ENCODE results near the gene EYS. TPM values are rescaled to one million over a fixed set of nuclear protein-coding genes. Genes with fewer than 3 reads are reported as not detected.

The EYS gene
- total and polyA plus RNA-seq, 7 donors, result 0.07 to 0.46 TPM; not detected in 5

GRCh38 chr6:64445038-64445437, 1262.0 kb downstream of the EYS start:
- intact Hi-C loops (cut with DNase I), result no loop called here
- Histone ChIP-seq H3K4me1 (no peaks in the 10 kb centered on the region), H3K27ac (no peak overlapping the region), H3K9me3 (peaks cover 0 to 6% (median 3%) of the 10 kb centered on the region in 4 donors), H3K36me3 (no peaks in the 10 kb centered on the region), H3K4me3 (no peak overlapping the region), H3K27me3 (no peaks in the 10 kb centered on the region)
- 50 to 72% methylated on average over 1 of the region's 1 CpG for WGBS, 2 donors
- no peak for DNase-seq
- TF ChIP-seq EP300 (IDR thresholded peaks at IDR 0.05) (no peak), POLR2A (IDR thresholded peaks at IDR 0.05) (no peak), POLR2AphosphoS5 (IDR thresholded peaks at IDR 0.05) (no peak), CTCF (IDR thresholded peaks at IDR 0.05) (no peak)

DNA sequence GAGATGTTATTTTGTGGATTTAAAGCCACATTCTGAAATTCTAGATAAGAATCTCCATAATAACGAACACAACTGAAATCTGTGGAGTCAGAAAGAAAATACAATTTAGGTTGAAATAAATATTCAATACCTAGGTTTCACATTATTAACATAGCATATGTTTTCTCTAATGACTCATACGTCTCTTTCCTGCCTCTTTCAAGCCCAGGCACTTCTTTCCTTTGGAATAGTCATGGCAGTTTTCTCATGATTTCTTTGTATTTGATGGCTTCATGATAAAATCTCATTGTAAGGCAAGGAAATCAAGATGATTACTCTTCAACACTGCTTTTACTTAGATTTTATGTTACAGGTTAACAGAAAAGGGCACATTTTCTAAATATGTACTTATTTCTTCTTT, 1267.8 kb downstream of the EYS start:
- Histone ChIP-seq H3K4me3 (no peak overlapping the region), H3K4me1 (no peaks in the 10 kb centered on the region), H3K9me3 (peaks cover 0 to 6% (median 3%) of the 10 kb centered on the region in 4 donors), H3K27me3 (no peaks in the 10 kb centered on the region), H3K27ac (no peak overlapping the region), H3K36me3 (no peaks in the 10 kb centered on the region)
- intact Hi-C loops (cut with DNase I), result no loop called here
- WGBS, 2 donors, result 59 to 75% methylated on average over 2 of the region's 2 CpGs
- no peak for DNase-seq
- TF ChIP-seq POLR2A (IDR thresholded peaks at IDR 0.05), result no peak
- no peak for TF ChIP-seq EP300 (IDR thresholded peaks at IDR 0.05)
- no peak for TF ChIP-seq CTCF (IDR thresholded peaks at IDR 0.05)

- no peaks in the 10 kb centered on the region for H3K27me3 ChIP-seq
- no peak overlapping the region for H3K4me3 ChIP-seq
- no peaks in the 10 kb centered on the region for H3K4me1 ChIP-seq
- peaks cover 0 to 6% (median 2%) of the 10 kb centered on the region in 4 donors for H3K9me3 ChIP-seq
- no peak overlapping the region for H3K27ac ChIP-seq
- DNase-seq, result no peak
- H3K36me3 ChIP-seq, result no peaks in the 10 kb centered on the region
- 53 to 78% methylated on average over 2 of the region's 2 CpGs for WGBS, 2 donors
- intact Hi-C loops (cut with DNase I), result no loop called here
- TF ChIP-seq POLR2AphosphoS5 (IDR thresholded peaks at IDR 0.05), result no peak
- no peak for TF ChIP-seq POLR2A (IDR thresholded peaks at IDR 0.05)
- TF ChIP-seq CTCF (IDR thresholded peaks at IDR 0.05), result no peak
- TF ChIP-seq EP300 (IDR thresholded peaks at IDR 0.05), result no peak
Observed at GRCh38 chr6:64437996-64438395, 1269.0 kb downstream of the EYS start.

DNA sequence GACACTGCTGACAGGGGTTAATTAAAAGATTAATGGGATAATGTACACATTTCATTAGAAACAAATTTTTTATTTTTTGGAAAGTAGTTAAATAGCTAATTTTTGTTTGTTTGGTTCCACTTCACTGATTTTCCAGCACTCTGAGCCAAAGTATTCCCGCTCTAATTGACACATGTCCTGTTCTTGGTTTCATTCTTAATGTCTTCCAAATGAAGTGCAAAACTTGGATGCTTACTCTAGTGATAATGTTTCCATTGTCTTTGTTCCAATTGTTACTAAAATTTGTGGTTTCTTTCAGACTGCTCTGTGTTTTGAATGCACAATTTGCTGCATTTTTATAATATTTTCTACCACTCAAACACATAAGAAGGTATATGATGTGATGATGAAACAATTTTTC, 1277.1 kb downstream of the EYS start:
- intact Hi-C loops (cut with DNase I), result no loop called here
- Histone ChIP-seq H3K4me1 (no peaks in the 10 kb centered on the region), H3K9me3 (no peaks in the 10 kb centered on the region), H3K27me3 (no peaks in the 10 kb centered on the region), H3K27ac (no peak overlapping the region), H3K4me3 (no peak overlapping the region), H3K36me3 (no peaks in the 10 kb centered on the region)
- WGBS, 2 donors, result 82 to 88% methylated on average over 1 of the region's 1 CpG
- DNase-seq, result no peak
- no peak for TF ChIP-seq CTCF (IDR thresholded peaks at IDR 0.05)
- TF ChIP-seq POLR2AphosphoS5 (IDR thresholded peaks at IDR 0.05), result no peak
- no peak for TF ChIP-seq EP300 (IDR thresholded peaks at IDR 0.05)
- TF ChIP-seq POLR2A (IDR thresholded peaks at IDR 0.05), result no peak

- peaks cover 0 to 5% (median 0%) of the 10 kb centered on the region in 4 donors for H3K4me1 ChIP-seq
- H3K4me3 ChIP-seq, result no peak overlapping the region
- no peaks in the 10 kb centered on the region for H3K36me3 ChIP-seq
- TF ChIP-seq POLR2AphosphoS5 (IDR thresholded peaks at IDR 0.05) (no peak), POLR2A (IDR thresholded peaks at IDR 0.05) (no peak), CTCF (IDR thresholded peaks at IDR 0.05) (no peak), EP300 (IDR thresholded peaks at IDR 0.05) (no peak)
- no peaks in the 10 kb centered on the region for H3K9me3 ChIP-seq
- H3K27ac ChIP-seq, result no peak overlapping the region
- WGBS, 2 donors, result 75 to 79% methylated on average over 1 of the region's 1 CpG
- intact Hi-C loops (cut with DNase I), result no loop called here
- no peak for DNase-seq
- no peaks in the 10 kb centered on the region for H3K27me3 ChIP-seq
Observed at GRCh38 chr6:64428186-64428585, 1278.8 kb downstream of the EYS start.
